ENCODE measurements around the gene AOC2.
"Not testable (repeated sequence)": the region's sequence is repeated elsewhere in the genome, so short reads cannot be mapped to it uniquely, and the experiment has no call there.

The AOC2 gene

DNA sequence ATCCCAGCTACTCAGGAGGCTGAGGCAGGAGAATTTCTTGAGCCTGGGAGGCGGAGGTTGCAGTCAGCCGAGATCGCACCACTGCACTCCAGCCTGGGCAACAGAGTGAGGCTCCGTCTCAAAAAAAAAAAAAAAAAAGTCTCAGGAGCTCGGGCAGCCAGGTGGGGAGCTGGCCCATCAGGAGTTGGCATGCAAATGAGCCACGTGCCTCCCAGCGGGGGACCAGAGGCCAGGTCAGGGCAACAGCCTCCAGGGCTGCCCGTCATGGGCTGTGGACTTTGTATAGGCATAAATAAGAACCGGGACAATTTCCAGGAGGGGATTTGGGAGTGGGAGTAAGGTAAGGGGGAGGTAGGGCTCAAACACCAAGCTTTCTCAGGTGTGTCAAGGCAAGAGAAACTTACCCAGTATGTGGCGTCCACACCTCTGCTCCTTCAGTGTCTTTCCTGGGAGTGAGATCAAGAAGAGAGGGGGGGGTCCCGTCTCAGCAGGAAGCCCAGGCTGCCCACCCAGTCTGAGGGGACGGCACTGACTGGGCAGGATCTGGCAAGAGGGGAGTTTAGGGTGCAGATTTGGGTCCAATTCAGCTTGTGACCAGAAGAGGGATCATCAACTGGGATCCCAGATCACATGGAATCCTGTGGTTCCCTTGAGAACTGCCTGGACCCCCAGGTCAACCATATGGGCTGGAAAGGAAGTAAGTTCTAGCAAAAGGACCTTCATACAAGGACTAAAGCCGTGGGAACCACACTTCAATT lies 33.9 kb downstream of the AOC2 start:
- no peak for FAIRE-seq
- no peak for DNase-seq (ENCODE audit: insufficient read length)
- TF ChIP-seq TAF1 (IDR thresholded peaks at IDR 0.05; ENCODE audit: borderline replicate concordance, low read depth, low read length) (no peak), POLR2AphosphoS5 (IDR thresholded peaks at IDR 0.05; ENCODE audit: low read depth, low read length) (no peak), POLR2A (IDR thresholded peaks at IDR 0.05; ENCODE audit: low read depth, low read length) (no peak)

DNA sequence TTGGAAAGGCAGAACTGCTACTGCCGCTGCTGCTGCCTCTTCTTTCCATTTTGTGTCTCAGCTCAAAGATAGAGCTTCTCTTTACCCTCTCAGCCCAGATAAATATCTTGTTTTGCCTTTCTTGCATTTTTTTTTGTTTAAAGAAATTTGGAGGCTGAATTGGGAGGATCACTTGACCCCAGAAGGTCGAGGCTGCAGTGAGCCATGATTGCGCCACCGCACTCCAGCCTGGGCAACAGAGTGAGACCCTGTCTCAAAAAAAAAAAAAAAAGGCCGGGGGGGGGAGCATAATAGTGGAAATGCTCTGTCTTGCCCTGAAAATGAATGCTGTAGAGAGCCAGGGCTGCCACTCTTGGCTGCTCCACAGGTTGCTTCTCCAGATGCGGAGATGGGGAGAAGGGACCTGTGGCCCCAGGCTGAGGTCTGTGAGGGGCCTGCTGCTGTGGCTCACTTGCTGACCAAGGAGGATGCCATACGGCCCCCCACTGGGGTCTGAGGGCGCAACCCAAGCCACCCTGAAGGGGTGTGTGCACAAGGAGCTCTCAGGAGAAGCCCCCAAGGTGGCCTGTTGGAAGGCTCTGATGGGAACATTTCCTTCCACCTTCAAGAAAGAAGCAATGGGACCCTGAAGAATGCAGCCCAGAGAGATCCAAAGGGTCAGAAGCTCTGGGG lies 34.7 kb downstream of the AOC2 start:
- FAIRE-seq: no peak

DNA sequence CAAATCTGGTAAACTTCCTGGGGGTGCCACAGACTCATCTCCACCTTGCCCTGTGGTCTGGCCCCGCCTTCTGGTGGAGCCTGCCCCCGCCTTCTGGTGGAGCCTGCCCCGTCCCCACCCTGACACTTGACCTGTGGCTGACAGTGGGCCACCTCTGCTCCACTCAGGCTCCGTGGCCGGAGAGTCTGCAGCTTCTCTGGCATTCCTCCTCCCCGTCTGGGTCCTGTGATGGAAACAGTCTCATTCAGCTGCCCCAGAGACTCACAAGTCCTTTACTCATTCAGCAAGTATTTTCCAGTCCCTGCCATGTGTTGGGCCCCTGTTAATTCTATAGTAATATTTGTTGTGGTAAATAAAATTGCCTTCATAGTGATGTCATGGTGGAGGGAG lies 35.2 kb downstream of the AOC2 start:
- FAIRE-seq (no peak), DNase-seq (ENCODE audit: insufficient read length) (no peak)
- TF ChIP-seq TAF1 (IDR thresholded peaks at IDR 0.05; ENCODE audit: borderline replicate concordance, low read depth, low read length): no peak
- TF ChIP-seq POLR2A (IDR thresholded peaks at IDR 0.05; ENCODE audit: low read depth, low read length): no peak
- no peak for TF ChIP-seq POLR2AphosphoS5 (IDR thresholded peaks at IDR 0.05; ENCODE audit: low read depth, low read length)

More for the DNA sequence above, 34.7 kb downstream of the AOC2 start:
- DNase-seq (ENCODE audit: insufficient read length): no peak
- TF ChIP-seq TAF1 (IDR thresholded peaks at IDR 0.05; ENCODE audit: borderline replicate concordance, low read depth, low read length) (no peak), POLR2A (IDR thresholded peaks at IDR 0.05; ENCODE audit: low read depth, low read length) (no peak), POLR2AphosphoS5 (IDR thresholded peaks at IDR 0.05; ENCODE audit: low read depth, low read length) (no peak)

DNA sequence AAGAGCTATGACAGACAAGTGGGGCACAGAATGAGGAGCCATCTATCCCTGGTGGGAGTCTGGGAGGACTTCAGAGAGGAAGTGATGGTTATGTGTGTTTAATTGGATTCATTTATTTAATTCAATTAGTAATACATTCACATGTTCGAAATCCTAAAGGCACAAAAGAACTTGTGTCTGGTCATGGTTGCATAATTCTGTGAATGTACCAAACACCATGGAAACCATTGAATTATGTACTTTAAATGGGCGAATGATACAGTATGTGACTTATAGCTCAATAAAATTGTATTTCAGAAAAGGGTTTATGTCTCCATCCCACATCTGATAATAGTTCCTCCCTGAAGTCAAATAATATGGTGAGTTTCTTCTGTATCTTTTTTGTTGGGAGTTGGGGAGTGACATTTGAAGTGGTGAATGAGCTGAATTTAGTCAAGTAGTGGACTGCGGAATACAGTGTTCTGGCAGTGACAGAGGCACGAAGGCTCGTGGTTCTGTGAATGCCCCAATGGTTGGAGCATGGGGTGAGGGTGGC lies 36.5 kb downstream of the AOC2 start:
- no peak for FAIRE-seq
- no peak for DNase-seq (ENCODE audit: insufficient read length)
- TF ChIP-seq POLR2AphosphoS5 (IDR thresholded peaks at IDR 0.05; ENCODE audit: low read depth, low read length) (no peak), TAF1 (IDR thresholded peaks at IDR 0.05; ENCODE audit: borderline replicate concordance, low read depth, low read length) (no peak), POLR2A (IDR thresholded peaks at IDR 0.05; ENCODE audit: low read depth, low read length) (no peak)

DNA sequence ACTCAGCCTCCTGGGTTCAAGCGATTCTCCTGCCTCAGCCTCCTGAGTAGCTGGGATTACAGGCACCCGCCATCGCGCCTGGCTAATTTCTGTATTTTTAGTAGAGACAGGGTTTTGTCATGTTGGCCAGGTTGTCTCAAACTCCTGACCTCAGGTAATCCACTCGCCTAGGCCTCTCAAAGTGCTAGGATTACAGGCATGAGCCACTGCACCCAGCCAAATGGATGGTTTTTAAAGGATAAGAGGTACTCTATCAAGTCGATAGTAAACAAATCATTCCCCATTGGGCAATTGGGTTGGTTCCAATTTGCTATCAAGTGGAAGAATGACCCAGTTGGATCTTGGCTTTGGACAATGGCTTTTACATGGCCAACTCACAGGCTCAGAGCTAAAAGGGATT lies 37.3 kb downstream of the AOC2 start:
- DNase-seq (ENCODE audit: insufficient read length); FAIRE-seq: not testable (repeated sequence)

DNA sequence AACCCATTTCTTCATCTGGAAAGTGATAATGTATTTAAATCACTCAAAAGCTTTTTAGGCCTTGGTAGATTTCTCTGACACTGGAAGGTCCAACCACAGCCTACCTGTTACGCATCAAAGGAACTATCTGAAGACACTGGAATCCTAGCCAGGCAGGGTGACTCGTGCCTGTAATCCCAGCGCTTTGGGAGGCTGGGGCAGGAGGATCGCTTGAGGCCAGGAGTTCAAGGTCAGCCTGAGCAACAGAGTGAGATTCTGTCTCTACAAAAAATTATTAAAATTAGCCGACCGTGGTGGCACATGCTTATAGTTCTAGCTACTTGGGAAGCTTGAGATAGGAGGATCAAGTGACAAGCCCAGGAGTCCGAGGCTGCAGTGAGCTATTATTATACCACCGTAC lies 37.8 kb downstream of the AOC2 start:
- DNase-seq (ENCODE audit: insufficient read length) (no peak), FAIRE-seq (no peak)
- TF ChIP-seq TAF1 (IDR thresholded peaks at IDR 0.05; ENCODE audit: borderline replicate concordance, low read depth, low read length) (no peak), POLR2A (IDR thresholded peaks at IDR 0.05; ENCODE audit: low read depth, low read length) (no peak)

DNA sequence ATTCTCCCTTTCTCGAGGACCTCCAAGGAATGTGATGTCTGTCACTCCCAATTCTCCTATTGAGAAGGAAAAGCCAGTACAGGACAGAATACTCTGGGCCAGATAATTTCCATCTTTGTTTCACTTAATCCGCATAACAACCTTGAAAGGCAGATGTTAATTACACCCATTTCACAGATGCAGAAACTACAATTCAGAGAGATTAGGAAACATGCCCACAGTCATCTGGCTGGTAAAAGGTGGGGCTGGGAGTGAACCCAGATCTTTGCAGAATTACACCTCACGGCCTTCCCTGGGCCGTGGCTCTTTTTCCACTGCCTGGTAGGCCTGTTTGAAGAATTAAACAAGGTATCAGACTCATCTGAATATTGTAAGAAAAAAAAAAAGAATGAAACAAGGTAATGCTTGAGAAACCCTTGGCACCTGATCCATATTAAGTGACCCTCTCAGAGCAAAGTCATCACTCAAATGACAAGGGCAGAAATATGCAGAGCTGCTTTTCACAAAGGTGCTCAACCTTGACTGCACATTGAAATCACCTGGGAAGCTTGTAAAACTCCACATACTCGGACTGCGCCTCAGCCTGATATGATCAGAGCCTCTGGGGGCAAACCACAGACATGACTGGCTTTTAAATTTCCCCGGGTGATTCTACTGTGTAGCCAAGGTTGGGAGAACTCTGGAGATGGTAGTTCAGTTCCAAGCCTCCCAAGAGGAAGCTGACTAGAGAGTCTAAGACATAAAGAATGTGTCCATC lies 39.6 kb downstream of the AOC2 start:
- FAIRE-seq (no peak), DNase-seq (ENCODE audit: insufficient read length) (no peak)
- no peak for TF ChIP-seq POLR2A (IDR thresholded peaks at IDR 0.05; ENCODE audit: low read depth, low read length)
- no peak for TF ChIP-seq TAF1 (IDR thresholded peaks at IDR 0.05; ENCODE audit: borderline replicate concordance, low read depth, low read length)
- no peak for TF ChIP-seq POLR2AphosphoS5 (IDR thresholded peaks at IDR 0.05; ENCODE audit: low read depth, low read length)

DNA sequence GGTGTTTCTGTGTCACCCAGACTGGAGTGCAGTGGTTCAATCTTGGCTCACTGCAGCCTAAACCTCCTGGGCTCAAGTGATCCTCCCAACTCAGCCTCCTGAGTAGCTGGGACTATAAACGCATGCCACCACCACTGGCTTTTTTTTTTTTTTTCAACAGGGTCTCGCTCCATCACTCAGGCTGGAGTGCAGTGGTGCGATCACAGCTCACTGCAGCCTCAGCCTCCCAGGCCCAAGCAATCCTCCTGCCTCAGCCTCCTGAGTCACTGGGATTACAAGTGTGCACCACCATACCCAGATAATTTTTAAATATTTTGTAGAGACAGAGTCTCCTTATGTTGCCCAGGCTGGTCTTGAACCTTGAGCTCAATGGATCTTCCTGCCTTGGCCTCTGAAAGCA lies 41.4 kb downstream of the AOC2 start:
- not testable (repeated sequence) for DNase-seq (ENCODE audit: insufficient read length); FAIRE-seq

DNA sequence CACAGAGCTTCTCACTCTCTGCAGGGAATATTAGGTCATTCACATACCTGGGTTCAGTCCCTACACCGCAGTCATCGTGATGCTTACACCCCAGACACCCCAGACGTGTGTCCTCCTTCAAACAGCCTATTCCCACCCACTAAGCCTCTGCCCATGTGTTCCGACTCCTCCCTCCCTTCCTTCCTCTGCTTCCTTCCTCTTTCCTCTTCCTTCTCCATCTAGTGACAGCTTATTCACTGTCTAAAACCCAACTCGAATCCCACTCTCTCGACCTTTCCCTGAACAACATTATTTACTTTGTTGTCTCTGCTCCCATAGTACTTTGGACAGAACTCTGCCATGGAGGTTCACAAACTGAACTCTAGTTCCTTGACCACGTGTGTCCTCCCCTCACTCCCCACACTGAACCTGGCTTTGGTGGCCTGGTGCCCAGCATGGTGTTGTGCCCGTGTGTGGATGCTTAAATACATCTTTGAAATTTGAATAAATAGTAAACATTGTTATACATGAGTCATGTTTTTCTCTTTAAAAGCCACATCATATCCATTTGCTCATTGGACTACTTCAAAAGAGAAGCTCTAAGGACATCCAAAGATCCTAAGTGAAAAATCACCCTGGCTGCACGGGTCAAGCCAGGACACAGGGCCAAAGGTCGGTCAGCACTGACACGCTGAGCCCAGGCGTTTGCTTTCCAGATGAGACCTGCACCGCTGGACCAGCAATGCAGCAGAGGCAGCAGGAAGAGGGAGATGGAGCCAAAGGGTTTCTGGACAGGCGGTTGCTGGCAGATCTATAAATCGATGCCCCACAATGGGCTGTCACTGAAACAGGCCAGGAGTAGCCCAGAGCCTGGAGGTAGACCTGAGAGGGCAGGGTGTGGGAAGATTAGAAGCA lies 42.1 kb downstream of the AOC2 start:
- TF ChIP-seq TAF1 (IDR thresholded peaks at IDR 0.05; ENCODE audit: borderline replicate concordance, low read depth, low read length) (no peak), POLR2AphosphoS5 (IDR thresholded peaks at IDR 0.05; ENCODE audit: low read depth, low read length) (no peak), POLR2A (IDR thresholded peaks at IDR 0.05; ENCODE audit: low read depth, low read length) (no peak)
- FAIRE-seq (no peak), DNase-seq (ENCODE audit: insufficient read length) (no peak)

DNA sequence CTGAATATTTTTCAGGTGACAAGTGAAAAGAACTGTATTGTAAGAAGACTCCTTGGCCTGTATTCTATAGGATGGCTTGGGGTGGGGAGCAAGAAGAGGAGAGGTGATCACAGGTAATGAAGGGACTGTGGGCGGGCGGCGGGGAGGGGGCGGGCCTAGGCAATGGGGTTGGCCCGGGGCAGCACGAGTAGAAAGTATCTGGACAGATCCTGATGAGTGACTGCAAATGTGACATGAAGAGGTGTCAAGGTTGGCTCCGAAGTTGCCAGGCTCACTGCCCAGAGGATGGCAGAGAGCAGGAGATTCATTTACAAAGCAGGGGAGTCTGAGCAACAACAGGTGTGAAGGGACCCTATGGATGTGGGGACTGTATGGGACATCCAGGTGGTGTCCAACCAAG lies 45.4 kb downstream of the AOC2 start:
- TF ChIP-seq TAF1 (IDR thresholded peaks at IDR 0.05; ENCODE audit: borderline replicate concordance, low read depth, low read length) (no peak), POLR2A (IDR thresholded peaks at IDR 0.05; ENCODE audit: low read depth, low read length) (no peak), POLR2AphosphoS5 (IDR thresholded peaks at IDR 0.05; ENCODE audit: low read depth, low read length) (no peak)
- FAIRE-seq: no peak

DNA sequence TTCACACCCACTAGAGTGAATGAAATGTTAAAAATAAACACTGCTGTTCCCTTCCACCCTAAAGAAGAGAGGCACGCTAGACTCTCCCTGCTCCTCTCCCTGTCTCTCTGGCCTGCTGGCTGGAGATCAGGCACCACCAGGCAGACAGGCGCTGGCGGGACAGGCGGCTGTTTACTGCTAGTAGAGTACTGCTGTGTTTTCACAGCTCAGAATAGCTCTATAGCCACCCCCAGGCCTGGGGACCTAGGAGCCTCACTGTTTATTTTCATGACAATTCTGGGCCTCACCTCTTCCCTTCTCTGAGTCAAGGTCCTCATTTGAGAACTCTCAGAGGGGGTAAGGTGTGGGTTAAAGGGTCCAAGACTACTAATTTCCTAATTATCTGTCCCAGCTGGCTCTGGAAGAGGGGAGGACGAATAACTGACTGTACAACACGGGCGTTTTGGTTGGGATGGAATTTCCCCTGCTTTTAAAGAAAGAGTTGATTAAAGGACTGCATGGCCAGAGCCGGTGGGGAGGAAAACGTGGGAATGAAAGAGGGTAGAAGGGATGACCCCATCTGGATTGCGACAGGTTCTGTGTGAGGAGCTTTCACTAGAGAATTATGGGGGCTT lies 47.3 kb downstream of the AOC2 start:
- TF ChIP-seq POLR2A (IDR thresholded peaks at IDR 0.05; ENCODE audit: low read depth, low read length): no peak
- no peak for TF ChIP-seq POLR2AphosphoS5 (IDR thresholded peaks at IDR 0.05; ENCODE audit: low read depth, low read length)
- TF ChIP-seq TAF1 (IDR thresholded peaks at IDR 0.05; ENCODE audit: borderline replicate concordance, low read depth, low read length): no peak
- no peak for FAIRE-seq
- no peak for DNase-seq (ENCODE audit: insufficient read length)

More for the DNA sequence above, 45.4 kb downstream of the AOC2 start:
- no peak for DNase-seq (ENCODE audit: insufficient read length)
